ENCODE results near the gene ABCA4. TPM values are rescaled to one million over a fixed set of nuclear protein-coding genes. Genes with fewer than 3 reads are reported as not detected.

ABCA4 gene
- total RNA-seq, 1 experiment from 2014 or later, result not detected

GRCh38 chr1:94049791-94050190 is 71.2 kb downstream of the ABCA4 start:
- peaks cover 25% of the 10 kb centered on the region for H3K4me1 Mint-ChIP-seq (ENCODE audit: insufficient read depth, unreplicated experiment)
- POLR2A ChIA-PET, result interaction anchor here (1.1 to 1.6 kb wide), 4 partner anchors 12 to 286 kb away, joined by 3 to 7 read pairs (median 6); partner anchors contain the start of gene ARHGAP29

DNA sequence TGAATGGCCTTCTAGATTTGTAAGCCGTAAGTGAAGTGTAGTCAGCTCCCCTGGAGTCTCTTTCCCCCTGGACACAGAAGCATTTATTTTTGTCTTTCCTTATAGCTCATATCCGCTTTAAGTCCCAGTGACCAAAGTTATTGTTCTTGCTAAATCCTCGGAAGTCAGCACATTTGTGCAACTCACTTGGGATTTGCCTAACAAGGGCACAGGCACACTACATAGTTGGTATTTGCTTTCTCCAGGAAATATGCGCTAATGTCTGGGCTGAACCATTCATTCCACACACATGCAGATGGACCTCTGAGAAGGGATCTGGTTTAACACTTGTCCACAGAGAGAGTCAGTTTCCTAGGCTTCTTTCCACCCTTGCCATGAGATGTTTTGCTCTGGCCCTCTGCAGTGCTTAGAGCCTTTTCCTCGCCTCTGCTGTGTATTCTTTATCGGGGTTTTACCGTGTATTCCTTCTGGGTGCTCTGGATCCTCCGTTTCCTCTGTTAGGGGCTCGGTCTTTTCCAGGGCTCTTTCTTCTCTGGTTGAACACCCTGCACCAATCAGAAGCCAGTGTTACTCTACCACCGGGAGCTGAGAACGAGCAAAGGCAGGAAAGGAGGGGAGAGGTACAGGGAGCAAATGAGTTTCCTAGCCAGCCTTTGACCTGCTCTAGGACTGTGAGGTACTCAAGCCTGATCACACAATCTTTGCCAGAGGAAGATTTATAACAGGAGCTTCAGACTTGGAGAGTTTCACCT is 72.4 kb downstream of the ABCA4 start:
- intact Hi-C loops (cut with micrococcal nuclease), result no loop called here
- DNase-seq (ENCODE audit: unreplicated experiment), result no peak
- Mint-ChIP-seq H3K27me3 (ENCODE audit: insufficient read depth, unreplicated experiment) (no peaks in the 10 kb centered on the region), H3K4me3 (ENCODE audit: unreplicated experiment) (no peak overlapping the region), H3K4me1 (ENCODE audit: insufficient read depth, unreplicated experiment) (peaks cover 18% of the 10 kb centered on the region), H3K9me3 (ENCODE audit: unreplicated experiment) (no peaks in the 10 kb centered on the region), H3K36me3 (ENCODE audit: insufficient read depth, unreplicated experiment) (no peaks in the 10 kb centered on the region), H3K27ac (ENCODE audit: low read depth, unreplicated experiment) (no peak overlapping the region)
- BruUV-seq (replicated peaks), result no TSS peak
- ChIA-PET POLR2A (interaction anchor here (0.6 to 0.7 kb wide), 3 partner anchors 12 to 275 kb away, joined by 3 to 4 read pairs (median 3); no protein-coding TSS in a partner anchor), CTCF (interaction anchor here (7.8 to 19.1 kb wide), 2 partner anchors 13 to 24 kb away, joined by 85 to 304 read pairs; no protein-coding TSS in a partner anchor)
- TF ChIP-seq, protein P1, sequence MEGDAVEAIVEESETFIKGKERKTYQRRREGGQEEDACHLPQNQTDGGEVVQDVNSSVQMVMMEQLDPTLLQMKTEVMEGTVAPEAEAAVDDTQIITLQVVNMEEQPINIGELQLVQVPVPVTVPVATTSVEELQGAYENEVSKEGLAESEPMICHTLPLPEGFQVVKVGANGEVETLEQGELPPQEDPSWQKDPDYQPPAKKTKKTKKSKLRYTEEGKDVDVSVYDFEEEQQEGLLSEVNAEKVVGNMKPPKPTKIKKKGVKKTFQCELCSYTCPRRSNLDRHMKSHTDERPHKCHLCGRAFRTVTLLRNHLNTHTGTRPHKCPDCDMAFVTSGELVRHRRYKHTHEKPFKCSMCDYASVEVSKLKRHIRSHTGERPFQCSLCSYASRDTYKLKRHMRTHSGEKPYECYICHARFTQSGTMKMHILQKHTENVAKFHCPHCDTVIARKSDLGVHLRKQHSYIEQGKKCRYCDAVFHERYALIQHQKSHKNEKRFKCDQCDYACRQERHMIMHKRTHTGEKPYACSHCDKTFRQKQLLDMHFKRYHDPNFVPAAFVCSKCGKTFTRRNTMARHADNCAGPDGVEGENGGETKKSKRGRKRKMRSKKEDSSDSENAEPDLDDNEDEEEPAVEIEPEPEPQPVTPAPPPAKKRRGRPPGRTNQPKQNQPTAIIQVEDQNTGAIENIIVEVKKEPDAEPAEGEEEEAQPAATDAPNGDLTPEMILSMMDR (IDR thresholded peaks at IDR 0.05; ENCODE audit: unreplicated experiment), result no peak

More at GRCh38 chr1:94049791-94050190, 71.2 kb downstream of the ABCA4 start:
- Mint-ChIP-seq H3K4me3 (ENCODE audit: unreplicated experiment) (no peak overlapping the region), H3K36me3 (ENCODE audit: insufficient read depth, unreplicated experiment) (no peaks in the 10 kb centered on the region), H3K9me3 (ENCODE audit: unreplicated experiment) (no peaks in the 10 kb centered on the region), H3K27me3 (ENCODE audit: insufficient read depth, unreplicated experiment) (no peaks in the 10 kb centered on the region), H3K27ac (ENCODE audit: low read depth, unreplicated experiment) (peak overlapping the region; percentile 41)
- no TSS peak for BruUV-seq (replicated peaks)
- intact Hi-C loops (cut with micrococcal nuclease), result no loop called here
- TF ChIP-seq, protein P1 (IDR thresholded peaks at IDR 0.05; ENCODE audit: unreplicated experiment), result no peak
- CTCF ChIA-PET, result interaction anchor here (1.2 to 19.1 kb wide), 8 partner anchors 10 to 286 kb away, joined by 3 to 304 read pairs (median 6); no protein-coding TSS in a partner anchor
- no peak for DNase-seq (ENCODE audit: unreplicated experiment)

- Mint-ChIP-seq H3K27me3 (ENCODE audit: insufficient read depth, unreplicated experiment) (no peaks in the 10 kb centered on the region), H3K4me3 (ENCODE audit: unreplicated experiment) (no peak overlapping the region), H3K36me3 (ENCODE audit: insufficient read depth, unreplicated experiment) (no peaks in the 10 kb centered on the region), H3K27ac (ENCODE audit: low read depth, unreplicated experiment) (no peak overlapping the region), H3K4me1 (ENCODE audit: insufficient read depth, unreplicated experiment) (peaks cover 18% of the 10 kb centered on the region), H3K9me3 (ENCODE audit: unreplicated experiment) (no peaks in the 10 kb centered on the region)
- DNase-seq (ENCODE audit: unreplicated experiment), result no peak
- TF ChIP-seq, protein P1 (IDR thresholded peaks at IDR 0.05; ENCODE audit: unreplicated experiment), result no peak
- CTCF ChIA-PET, result interaction anchor here (1.1 to 19.1 kb wide), 3 partner anchors 13 to 288 kb away, joined by 6 to 304 read pairs (median 85); no protein-coding TSS in a partner anchor
- POLR2A ChIA-PET, result interaction anchor here (0.6 to 0.7 kb wide), 2 partner anchors 31 to 162 kb away, joined by 3 read pairs; no protein-coding TSS in a partner anchor
- intact Hi-C loops (cut with micrococcal nuclease), result no loop called here
- no TSS peak for BruUV-seq (replicated peaks)
Measured at GRCh38 chr1:94047949-94048348, 73.0 kb downstream of the ABCA4 start.

DNA sequence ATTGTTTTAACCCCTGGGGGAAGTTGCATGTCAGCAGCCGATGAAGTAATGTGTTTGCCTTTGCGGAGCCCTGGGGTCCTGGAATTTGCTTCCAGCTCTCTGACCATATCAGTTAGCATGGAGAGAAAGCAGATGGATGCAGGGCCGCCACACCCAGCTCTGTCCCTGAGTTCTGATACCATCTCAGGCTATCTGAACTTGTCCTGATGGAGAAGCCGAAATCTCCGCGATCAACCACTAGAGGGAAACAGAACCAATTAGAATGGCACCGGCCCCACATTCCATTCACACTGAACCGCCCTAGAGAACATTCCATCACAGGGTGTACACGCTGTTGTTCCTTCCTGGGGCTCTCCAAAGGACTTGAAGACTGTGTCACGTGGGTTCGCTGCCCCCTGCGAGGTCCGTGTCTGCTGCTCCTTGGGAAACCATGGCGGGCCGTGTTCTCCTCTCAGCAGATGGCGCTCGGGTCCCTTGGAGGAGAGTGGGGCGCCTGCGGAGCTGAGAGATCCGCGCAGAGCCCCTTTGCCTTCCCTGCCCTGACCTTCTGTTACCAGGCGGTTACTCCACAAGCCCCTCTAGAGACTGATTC is 75.4 kb downstream of the ABCA4 start:
- POLR2A ChIA-PET, result interaction anchor here (0.6 to 1.3 kb wide), 4 partner anchors 9 to 418 kb away, joined by 3 to 7 read pairs (median 3); no protein-coding TSS in a partner anchor
- no peaks in the 10 kb centered on the region for H3K36me3 Mint-ChIP-seq (ENCODE audit: insufficient read depth, unreplicated experiment)
- H3K27ac Mint-ChIP-seq (ENCODE audit: low read depth, unreplicated experiment), result peak overlapping the region; percentile 51
- BruUV-seq (replicated peaks), result no TSS peak
- intact Hi-C loops (cut with micrococcal nuclease), result loop anchor here (1.0 to 2.0 kb wide), 4 partner anchors 16 to 419 kb away; partner anchors contain the start of gene ARHGAP29
- no peaks in the 10 kb centered on the region for H3K27me3 Mint-ChIP-seq (ENCODE audit: insufficient read depth, unreplicated experiment)
- DNase-seq (ENCODE audit: unreplicated experiment), result peak; percentile 90
- no peak overlapping the region for H3K4me3 Mint-ChIP-seq (ENCODE audit: unreplicated experiment)
- H3K9me3 Mint-ChIP-seq (ENCODE audit: unreplicated experiment), result no peaks in the 10 kb centered on the region
- TF ChIP-seq, protein P1 (IDR thresholded peaks at IDR 0.05; ENCODE audit: unreplicated experiment), result peak; percentile 45
- H3K4me1 Mint-ChIP-seq (ENCODE audit: insufficient read depth, unreplicated experiment), result peaks cover 18% of the 10 kb centered on the region
- CTCF ChIA-PET, result interaction anchor here (0.6 to 19.1 kb wide), 31 partner anchors 10 to 791 kb away, joined by 3 to 304 read pairs (median 4); partner anchors contain the start of gene GCLM
